Activated CD8-positive, alpha-beta memory T cell treated with anti-CD3 and anti-CD28 coated beads for 48 hours (primary cell): ENCODE data around the gene RNF4.
"Not testable (repeated sequence)": the region's sequence is repeated elsewhere in the genome, so short reads cannot be mapped to it uniquely, and the experiment has no call there.

ENCODE experiments used
- DNase-seq, 3 experiments: peaks; one replicate each; pipeline ENCODE4 v3.0.0-alpha.2; 2020; ENCODE audit warnings: low read depth in 2 of 3, low spot score in 2 of 3

Gene RNF4

DNA sequence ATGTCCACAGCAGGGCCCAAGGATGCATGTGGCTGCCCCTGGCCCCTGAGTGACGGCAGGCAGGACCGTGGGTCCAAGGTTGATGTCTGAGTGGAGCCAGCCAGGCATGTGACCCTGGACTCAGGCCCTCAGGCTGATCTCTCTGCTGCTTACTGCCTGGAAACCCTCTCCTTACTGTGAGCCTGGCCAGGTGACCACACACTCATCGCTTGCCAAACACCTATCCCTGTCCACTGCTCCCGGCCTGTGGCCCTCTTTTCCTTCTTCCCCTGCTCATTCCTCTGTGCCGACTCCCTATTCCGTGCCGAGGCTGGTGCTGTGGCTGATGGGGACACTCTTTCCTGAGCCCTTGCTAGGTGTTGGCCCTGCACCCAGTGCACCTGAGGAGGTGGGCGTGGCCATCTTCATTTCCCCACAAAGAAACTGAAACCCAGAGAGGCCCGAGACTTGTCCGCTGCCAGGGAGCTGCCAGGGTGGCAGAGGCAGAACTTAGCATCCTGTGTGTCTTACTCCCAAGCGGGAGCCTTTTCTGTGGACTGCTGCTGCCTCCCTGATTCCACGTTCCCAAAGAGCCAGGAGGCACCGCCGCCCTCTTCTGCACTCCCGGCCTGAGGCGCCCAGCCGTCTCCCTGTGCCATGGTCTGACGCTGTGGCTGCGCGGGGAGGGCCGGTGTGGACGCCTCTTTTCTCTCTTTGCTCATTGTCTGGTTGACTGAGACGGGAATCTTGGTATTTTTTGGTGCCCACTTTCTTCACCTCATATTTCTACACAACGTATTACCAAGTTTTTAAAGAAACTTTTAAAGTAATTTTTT is 11.2 kb upstream of the RNF4 start:
- DNase-seq, result no peak

DNA sequence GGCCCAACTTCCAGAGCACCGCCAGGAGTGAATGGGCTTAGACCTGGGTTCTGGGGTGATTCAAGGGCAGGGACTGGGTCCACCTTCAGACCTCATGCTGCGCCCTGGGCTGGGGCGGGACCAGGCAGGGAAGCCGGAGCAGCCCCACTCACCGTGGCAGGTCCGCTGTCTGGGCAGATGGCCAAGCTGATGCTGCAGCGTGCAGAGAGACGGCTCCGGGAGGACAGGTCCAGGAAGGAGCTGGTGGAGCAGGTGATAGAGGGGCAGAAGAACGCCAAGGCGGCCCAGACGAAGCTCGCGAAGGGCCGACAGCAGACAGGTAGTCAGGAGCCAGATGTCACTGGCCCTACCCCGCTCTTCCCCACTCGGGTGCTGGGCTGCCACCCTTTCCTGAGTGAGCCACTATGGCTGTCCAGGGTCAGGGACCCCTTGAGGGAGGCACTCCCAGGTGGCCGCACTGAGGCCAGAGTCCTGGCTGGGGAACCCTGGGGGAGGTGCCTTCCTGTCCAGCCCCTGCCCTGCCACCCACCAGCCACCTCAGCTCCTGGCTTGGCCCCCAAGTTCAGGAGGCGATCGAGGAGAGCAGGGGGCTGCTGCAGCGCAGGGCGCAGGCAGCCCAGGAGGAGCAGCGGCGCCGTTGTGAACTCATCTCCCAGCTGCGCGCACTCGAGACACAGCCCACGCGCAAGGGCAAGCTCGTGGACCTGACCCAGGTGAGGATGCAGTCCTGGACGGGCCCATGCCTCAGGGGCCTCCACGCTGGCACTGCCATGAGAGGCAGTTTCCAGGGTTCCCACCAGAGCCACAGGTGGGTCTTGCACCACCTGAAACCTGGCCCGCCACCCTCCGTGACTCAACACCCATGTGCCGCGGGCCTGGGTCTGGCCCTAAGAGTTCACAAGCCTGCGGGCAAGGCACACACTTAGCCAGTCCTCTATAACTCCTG is 10.1 kb upstream of the RNF4 start:
- no peak for DNase-seq

DNA sequence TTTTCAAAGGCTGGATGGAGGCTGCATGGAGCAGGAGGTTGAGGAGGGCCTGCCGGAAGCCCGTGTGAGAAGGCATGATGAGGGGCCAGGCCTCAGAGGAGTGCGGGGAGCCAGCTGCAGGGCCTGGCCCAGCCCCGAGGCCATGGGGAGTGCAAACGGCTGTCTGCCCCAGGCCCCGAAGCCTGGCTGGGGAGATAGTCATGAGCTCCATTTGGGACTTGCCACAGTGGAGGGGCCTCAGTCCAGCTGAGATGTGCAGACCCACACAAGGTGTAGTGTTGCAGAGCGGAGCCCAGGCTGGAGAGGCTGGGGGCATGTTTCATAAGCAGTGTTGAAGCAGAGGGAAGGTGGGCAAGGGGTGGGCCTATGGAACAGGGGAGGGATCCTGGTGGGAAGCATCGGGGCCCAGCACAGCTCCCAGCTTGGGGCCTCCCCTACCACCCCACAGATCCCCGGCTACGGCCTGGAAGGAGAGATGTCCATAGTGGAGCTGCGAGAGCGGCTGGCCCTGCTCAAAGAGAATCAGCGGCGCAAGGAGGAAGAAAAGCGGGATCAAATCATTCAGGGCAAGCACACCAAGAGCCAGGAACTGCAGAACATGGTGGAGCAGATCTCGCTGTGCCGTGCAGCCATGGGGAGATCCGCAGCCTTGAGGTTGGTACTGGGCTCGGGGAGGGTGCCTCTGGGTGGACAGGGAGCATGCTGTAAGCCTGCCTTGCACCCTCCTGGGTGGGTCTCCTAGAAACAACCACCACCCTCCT is 9.1 kb upstream of the RNF4 start:
- DNase-seq, result no peak

DNA sequence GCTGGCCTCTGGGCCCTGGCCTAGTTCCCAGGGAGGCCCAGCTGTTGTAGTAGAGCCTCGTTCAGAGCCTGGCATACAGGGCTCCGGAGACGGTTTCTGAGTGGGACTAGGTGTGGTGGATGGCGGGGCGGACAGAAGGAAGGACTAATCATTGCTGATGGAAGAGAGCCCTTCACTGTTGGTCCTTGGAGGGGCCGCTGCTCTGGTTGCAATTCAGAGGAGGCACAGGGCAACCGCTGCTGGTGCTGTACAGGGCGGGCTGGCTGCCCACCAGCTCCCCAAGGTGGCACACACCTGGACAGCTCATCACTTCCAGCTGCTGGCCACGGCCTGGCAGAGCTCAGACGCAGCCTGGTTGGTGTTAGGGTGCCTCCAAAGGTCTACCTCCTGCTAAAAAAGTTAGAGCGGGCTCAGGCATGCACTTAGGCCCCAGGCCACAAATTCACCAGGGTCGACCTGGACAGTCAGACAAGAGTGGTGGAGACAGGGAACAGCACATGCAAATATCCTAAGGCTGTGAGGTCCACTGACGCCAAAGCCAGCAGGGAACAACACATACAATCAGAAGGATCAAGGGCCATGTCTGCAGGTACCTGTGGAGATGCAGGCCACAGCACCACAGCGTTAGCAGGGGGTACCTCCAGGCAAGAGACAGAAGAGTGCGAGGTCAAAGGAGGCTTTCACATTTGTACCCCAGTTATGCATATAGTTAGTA is 7.5 kb upstream of the RNF4 start:
- no peak for DNase-seq

DNA sequence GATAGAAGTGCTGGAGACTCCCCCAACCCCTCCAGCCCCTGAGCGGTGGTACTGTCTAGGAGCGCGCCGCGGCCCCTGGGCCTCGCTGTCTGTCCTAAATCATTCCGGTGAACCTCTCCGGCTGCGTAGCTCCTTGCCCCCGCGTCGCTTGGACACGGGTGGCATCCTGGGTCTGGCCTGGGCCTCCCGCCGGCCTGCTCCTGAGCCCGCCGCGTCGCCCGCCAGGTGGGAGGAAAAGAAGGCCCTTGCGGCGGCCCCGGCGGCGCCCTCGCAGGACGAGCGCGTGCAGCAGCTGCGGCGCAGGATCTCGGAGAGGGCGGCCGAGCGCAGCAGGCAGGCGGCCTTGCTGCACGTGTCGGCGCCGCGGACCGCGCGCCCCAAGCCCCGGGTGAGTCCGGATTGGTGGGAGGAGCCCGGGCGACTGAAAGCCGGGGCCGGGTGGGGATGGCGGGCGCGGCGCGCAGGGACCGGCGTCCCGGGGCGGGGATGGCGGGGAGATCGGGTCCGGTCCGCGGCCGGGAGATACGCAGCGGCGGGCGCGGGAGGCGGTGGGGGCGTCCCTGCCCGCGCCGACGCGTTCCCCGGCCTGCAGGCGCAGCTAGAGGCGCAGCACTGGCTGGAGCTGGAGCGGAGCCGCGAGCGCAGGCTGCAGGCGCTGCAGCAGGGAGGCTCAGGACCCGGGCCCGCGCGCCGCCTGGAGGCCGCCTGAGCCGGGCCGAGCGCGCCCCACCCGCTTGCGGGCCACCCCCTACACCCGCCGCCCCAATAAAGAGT is 6.5 kb upstream of the RNF4 start:
- peak in 2 of 3 experiments; percentile 38 to 43 for DNase-seq

DNA sequence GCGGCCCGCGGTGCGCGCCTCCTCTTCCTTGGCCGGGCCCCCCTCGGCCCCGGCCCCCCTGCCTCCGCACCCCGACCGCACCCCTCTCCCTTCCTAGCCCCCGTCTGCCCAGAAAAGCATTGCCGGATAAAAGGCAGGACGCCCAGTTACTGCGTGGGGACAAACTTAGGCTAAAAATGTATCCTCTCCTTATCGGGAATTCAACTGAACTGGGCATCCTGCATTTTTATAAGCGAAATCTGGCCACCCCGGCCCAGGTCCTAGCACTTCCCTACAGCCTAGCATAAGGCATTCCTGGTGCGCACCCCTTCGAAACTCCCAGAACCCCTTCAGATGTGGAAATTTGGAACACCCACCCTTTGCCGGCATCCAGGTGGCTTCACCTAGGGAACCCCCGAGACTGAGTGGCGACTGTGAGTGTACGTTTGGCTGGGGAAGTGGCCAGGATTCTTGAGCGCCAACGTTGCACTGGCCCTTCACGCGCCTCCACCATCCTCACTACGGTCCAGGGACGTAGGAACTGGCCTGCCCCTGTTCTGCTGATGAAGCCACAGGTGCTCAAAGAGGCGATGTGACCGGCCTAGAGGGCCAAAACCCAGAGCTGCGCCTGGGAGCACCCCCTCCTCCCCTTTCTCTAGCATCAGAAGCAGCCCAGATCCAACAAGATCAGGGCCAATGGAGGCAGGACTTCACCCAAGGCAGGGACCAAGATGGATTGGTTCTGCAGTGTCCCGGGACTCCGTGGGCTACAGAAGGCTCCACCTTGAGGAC is 5.7 kb upstream of the RNF4 start:
- no peak for DNase-seq

DNA sequence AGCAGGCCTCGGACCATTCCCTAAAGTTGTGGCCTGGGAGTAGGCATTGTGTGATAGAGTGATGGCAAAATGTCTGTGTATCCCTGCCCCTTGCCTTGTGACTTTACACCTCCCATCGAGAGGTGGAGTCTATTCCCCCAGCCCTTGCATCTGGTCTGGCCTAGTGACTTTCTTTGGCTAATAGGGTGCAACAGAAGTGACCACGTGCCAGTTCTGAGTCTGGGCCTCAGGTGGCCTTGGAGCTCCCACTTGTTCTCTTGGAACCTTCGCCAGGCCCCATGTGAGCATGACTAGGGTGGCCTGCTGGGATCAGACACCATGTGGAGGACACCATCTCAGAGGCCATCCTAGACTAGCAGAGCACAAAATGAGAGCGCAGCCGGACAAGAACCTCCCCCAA is 3.9 kb upstream of the RNF4 start:
- DNase-seq, result no peak

DNA sequence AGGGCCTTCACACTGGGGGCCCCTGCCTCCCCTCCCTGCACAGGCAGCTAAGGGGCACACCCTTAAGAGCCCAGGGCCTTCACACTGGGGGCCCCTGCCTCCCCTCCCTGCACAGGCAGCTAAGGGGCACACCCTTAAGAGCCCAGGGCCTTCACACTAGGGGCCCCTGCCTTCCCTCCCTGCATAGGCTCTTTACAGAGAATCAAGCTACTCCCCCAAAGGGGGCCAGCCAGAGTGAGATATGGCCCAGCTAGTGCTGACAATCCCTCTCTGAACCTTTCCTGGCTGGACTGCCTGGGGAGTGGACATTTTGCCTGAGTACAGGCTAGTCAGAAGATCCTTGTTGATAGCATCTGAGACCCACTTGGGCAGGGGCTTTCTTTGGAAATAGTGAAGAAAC is 3.4 kb upstream of the RNF4 start:
- not testable (repeated sequence) for DNase-seq

DNA sequence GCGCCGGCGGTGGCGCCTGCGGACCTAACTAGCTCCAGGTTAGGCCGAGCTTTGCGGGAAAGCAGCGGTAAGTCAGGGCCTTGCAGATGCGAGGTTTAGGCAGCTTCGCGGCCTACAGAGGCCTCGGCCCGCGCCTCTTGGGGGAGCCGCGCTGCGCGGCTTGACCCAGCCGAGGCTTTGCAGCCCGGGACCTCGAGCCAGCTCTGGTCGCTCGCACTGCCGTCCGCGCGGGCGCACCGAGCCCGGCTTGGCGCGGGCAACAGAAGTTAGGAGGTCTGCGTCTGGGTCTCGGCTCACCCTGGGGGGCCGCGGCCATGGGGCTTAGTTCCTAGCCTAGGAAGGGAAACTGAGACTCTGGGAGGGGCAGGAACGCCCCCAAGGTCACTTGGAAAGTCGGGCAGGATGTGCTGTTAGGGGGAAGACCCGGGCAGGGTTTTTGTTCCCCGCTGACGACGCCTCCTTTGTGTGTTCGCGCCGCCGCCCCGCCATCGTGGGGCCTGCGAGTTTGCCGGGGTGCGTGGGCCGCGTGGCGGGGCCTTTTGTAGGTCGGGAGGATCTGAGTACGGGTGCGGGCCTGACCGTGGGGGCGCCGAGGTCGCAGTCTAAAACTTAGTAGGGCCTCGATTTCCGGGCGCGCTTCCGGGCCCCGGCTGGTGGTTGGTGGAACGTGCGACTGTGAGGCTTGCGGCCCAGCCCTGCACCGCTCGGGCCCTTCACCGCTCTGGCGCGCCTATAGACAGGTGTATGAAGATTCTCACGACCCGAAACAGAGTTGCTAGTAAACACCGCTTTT is 482 bp downstream of the RNF4 start:
- peak; percentile 45 to 61 (median 52) for DNase-seq

DNA sequence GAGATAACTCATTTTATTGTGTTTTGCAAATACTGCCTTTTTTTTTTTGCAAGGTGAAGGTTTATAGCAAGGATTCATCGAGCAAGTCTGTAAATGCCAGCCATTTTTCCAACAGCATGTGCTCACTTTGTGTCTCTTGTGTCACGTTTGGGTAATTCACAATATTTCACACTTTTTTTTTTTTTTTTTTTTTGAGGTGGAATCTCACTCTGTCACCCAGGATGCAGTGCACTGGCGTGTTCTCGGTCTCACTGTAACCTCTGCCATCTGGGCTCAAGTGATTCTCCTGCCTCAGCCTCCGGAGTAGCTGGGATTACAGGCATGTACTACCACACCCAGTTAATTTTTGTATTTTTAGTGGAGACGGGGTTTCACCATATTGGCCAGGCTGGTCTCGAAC is 1.9 kb downstream of the RNF4 start:
- no peak for DNase-seq

DNA sequence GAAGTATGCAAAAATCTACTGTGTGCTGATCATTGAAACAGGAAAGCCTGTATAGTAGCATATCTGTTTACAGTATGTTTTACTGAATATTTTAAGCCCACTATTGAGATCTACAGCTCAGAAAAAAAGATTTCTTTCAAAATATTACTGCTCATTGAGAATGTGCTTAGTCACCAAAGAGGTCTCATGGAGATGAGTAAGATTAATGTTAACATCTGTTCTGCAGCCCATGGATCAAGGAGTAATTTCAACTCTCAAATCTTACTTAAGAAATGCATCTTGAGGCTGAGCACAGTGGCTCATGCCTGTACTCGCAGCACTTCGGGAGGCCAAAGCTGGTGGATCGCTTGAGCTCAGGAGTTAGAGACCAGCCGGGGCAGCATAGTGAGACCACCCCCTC is 3.3 kb downstream of the RNF4 start:
- no peak for DNase-seq

DNA sequence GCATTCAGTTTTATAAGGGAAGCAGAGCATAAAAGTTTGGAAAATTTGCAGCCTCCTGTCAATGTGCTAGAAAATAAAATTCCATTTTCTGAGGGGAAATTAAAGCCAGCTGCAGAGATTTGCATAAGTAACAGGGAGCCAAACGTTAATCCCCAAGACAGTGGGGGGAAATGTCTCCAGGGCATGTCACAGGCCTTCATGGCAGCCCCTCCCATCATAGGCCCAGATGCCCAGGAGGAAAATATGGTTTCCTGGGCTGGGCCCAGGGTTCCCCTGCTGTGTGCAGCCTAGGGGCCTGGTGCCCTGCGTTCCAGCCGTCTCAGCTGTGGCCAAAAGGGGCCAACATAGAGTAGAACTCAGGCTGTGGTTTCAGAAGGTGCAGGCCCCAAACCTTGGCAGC is 9.3 kb downstream of the RNF4 start:
- DNase-seq, result no peak

DNA sequence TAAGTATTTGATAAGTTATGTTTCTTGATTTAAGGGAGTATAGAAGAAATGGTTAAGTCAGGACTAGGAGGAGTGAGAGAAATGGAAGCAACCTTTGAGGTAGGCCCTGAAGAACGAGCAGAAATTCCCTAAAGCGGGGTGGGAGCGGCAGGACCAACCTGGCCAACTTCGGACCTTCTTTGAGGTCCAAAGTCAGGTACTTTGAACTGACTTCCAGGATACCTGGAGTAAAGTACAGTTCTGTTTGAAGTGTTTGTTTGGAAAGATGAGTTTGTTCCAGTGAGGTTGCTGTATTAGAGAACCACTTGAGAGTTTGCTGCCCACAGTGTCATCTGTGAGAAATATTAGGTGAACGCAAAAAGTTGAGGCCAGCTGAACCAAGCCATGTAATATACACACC is 11.7 kb downstream of the RNF4 start:
- DNase-seq, result no peak

DNA sequence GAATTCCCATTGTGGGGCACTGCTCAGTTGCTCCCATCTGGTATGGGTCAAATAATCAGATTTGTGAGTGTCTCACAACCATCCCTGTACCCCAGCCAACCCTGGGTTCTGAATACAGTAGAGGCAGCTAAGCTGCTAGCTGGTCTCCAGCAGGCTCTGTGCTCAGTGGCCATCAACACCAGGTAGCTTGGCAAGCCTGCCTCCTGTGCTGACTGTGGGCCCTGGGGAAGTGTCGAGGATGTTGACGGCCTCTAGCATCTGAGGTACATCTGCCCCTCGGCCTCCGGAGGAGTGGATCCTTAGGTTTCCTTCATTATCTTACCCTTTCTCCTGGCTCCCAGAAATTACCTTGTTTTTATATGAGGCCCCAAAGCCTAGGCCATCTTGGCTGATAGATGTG is 13.3 kb downstream of the RNF4 start:
- no peak for DNase-seq

DNA sequence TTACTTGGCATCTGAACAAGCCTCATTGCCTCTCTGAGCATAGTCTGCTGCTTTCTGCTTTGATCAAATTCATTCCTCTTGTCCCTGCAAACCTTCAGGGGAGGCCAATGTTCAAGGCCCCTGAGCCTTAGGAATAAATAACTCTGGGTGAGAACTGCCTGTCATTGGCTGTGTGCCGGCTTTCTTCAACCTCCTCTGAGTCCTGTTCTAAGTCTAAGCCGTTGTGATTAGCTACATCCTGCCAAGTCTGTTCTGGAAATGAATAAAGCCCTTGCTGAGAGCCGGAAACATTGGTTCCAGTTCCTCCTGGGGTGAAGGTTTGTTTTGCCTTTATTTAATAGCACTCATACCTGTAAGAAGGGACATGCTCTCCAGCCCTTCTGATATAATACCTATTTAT is 13.8 kb downstream of the RNF4 start:
- no peak for DNase-seq

DNA sequence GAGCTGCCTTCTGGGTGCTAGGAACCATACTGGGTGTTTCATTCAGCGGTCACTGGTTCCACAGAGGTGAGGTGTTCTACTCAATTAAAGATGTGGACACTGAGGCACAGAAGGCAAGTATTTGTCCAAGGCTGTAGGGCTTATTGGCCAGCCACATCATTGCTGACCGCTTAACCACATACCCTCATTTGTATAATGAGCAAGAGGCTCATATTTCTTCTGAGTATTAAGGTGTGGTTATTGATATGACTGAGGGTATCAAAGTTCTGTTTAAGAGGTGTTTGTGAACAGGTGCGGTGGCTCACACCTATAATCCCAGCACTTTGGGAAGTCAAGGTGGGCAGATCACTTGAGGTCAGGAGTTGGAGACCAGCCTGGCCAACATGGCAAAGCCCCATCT is 14.3 kb downstream of the RNF4 start:
- no peak for DNase-seq

DNA sequence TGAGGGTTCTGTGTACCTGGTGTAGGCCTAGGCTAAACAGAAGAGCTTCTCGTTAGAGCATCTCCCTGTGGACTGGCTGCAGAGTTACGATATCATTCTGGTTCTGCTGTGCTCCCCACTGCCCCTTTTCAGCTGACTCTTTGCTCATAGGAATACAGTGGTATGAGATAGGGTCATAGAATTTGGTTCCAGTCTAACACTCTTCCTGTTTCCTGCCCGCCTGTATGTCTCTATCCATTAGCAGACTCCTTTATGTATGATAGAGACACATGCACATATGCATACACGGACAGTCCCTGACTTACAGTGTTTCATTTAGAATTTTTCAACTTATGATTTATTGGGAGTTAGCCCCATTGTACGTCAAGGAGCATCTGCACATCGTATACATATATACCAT is 15.3 kb downstream of the RNF4 start:
- no peak for DNase-seq

DNA sequence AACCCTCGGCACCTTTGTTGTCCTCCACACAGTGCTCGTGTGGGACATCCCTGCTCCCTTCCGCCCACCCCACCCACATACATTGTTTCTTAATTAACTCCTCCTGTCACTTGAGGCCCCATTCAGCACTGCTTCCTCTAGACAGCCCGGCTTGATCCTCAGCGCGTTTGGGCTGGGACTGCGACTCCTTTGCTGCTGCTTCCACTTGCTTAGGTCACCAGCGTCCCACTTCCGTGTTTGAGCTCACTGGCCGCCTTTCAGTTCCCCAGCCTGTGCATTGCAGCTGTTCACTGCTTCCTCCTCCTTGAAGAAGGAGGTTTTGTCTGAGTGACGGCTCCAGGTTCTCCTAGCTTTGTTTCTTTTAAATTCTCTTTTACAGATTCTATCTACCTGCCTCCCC is 16.1 kb downstream of the RNF4 start:
- DNase-seq, result peak in 1 of 3 experiments; percentile 20

DNA sequence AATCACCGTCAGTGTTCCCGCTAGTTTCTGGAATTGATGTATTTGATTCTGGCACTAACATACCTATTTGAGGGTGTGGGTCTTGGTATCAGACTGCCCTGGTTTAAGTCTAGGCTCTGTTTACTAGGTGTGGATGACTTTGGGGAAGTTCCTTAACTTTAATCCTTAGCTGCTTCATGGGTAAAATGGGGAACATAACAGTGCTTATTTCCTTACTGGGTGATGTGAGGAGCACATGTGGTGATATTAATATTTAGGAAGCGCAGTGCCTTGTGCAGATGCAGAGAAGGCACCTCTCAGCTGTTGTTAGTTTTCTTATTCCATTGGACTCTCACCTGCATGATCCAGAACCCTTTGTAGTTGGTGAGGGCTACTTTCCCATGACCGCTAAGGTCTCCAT is 17.1 kb downstream of the RNF4 start:
- DNase-seq, result no peak
